ENCODE data around the gene ITPRID2.

The ITPRID2 gene

DNA sequence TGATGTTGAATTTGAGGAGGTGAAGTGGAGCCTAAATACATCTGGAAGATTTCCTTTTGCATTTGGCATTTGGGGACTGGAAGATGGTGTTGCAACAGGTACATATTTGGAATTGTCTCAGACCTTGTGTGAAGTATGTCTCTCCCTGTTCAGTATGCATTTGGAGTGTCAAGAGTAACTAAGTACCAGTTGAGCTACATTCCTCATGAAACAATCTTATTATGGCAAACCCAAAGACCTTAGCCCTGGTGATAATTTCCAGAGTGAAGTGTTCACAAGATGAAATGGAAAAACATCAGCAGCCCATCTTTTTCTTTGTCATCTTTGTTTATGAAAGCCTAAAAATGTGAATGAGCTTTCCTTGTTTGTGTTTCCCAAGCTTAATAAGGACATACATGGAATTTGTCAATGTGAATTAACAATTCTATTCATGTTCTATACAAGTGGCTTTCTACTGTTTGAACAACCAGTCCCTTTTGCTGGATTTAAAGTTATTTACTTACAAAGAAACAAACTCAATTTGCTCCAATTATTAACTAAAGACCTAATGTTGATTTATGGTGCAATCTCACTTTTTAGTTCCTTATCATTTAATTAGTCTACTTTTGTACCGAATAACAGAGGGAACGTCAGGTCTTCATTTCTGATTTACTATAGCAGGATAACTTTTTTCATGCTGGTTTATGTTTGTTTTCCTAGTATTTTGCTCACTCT, 52.0 kb downstream of the ITPRID2 start:
- Histone ChIP-seq H3K27me3 (ENCODE audit: control insufficient read depth in 1 of 2, insufficient read depth in 2 of 2, low read length in 2 of 2) (no peaks in the 10 kb centered on the region), H3K27ac (ENCODE audit: low read depth, low read length) (no peak overlapping the region), H3K4me3 (ENCODE audit: low read depth in 1 of 2, low read length in 2 of 2) (no peak overlapping the region), H3K4me1 (ENCODE audit: control insufficient read depth in 1 of 2, insufficient read depth in 2 of 2, low read length in 2 of 2) (peaks cover 4 to 10% of the 10 kb centered on the region in 2 donors), H3K9ac (ENCODE audit: low read depth in 1 of 2, low read length in 2 of 2) (no peak overlapping the region), H3K36me3 (ENCODE audit: control insufficient read depth in 1 of 2, insufficient read depth in 2 of 2, low read length in 2 of 2) (no peaks in the 10 kb centered on the region), H3K9me3 (ENCODE audit: control insufficient read depth in 1 of 2, low read length in 2 of 2) (no peaks in the 10 kb centered on the region)

DNA sequence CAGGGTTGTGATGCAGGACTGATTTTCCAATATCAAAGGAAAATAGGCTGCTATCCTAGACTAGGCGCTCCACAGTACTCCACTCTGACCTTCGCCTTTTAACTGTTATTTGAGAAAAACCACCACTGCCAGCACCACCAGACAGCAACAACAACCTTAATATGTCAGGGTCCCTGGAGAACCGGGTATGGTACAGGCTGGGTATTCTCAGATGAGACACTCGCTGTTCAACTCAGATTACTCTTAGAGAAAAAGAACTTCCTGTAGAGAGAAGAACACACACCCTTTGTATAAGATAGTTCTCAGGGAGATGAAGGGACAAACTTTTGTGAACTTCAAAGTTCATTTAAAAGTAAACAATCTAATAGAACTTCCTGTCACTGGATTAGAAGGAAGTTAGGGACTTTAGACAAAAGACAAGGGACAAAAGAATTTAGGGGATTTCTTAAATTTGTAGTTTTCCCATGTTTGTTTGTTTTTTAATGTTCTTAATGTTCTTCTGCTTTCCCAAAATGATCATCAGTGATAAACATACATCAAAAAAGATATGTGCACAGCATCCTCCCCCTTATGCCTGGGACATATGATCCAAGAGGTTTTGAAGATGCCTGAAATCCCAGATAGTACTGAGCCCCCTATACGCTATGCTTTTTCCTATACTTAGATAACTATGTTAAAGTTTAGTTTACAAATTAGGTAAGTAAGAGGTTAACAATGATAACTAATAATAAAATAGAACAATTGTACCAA, 52.8 kb downstream of the ITPRID2 start:
- Histone ChIP-seq H3K9ac (ENCODE audit: low read depth in 1 of 2, low read length in 2 of 2) (no peak overlapping the region), H3K4me3 (ENCODE audit: low read depth in 1 of 2, low read length in 2 of 2) (no peak overlapping the region), H3K27ac (ENCODE audit: low read depth, low read length) (no peak overlapping the region), H3K27me3 (ENCODE audit: control insufficient read depth in 1 of 2, insufficient read depth in 2 of 2, low read length in 2 of 2) (no peaks in the 10 kb centered on the region), H3K4me1 (ENCODE audit: control insufficient read depth in 1 of 2, insufficient read depth in 2 of 2, low read length in 2 of 2) (peaks cover 4 to 10% of the 10 kb centered on the region in 2 donors), H3K36me3 (ENCODE audit: control insufficient read depth in 1 of 2, insufficient read depth in 2 of 2, low read length in 2 of 2) (no peaks in the 10 kb centered on the region), H3K9me3 (ENCODE audit: control insufficient read depth in 1 of 2, low read length in 2 of 2) (no peaks in the 10 kb centered on the region)

DNA sequence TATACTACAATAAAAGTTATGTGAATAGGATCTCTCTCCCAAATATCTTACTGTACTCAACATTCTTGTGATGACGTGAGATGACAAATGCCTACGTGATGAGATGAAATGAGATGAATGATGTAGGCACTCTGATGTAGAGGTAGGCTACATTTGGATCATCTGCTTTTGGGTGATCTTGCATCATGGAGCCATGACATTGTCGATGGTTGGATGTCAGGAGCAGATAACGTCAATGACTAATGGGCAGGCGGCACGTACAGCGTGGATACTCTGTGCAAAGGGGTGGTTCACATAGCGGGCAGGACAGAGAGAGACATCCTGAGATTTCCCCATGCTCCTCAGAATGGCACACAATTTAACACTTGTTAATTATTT, 53.4 kb downstream of the ITPRID2 start:
- no peak overlapping the region for H3K27ac ChIP-seq (ENCODE audit: low read depth, low read length)
- no peaks in the 10 kb centered on the region for H3K9me3 ChIP-seq (ENCODE audit: control insufficient read depth in 1 of 2, low read length in 2 of 2)
- no peaks in the 10 kb centered on the region for H3K27me3 ChIP-seq (ENCODE audit: control insufficient read depth in 1 of 2, insufficient read depth in 2 of 2, low read length in 2 of 2)
- H3K9ac ChIP-seq (ENCODE audit: low read depth in 1 of 2, low read length in 2 of 2) = no peak overlapping the region
- H3K4me1 ChIP-seq (ENCODE audit: control insufficient read depth in 1 of 2, insufficient read depth in 2 of 2, low read length in 2 of 2) = peaks cover 4 to 10% of the 10 kb centered on the region in 2 donors
- no peak overlapping the region for H3K4me3 ChIP-seq (ENCODE audit: low read depth in 1 of 2, low read length in 2 of 2)
- no peaks in the 10 kb centered on the region for H3K36me3 ChIP-seq (ENCODE audit: control insufficient read depth in 1 of 2, insufficient read depth in 2 of 2, low read length in 2 of 2)

DNA sequence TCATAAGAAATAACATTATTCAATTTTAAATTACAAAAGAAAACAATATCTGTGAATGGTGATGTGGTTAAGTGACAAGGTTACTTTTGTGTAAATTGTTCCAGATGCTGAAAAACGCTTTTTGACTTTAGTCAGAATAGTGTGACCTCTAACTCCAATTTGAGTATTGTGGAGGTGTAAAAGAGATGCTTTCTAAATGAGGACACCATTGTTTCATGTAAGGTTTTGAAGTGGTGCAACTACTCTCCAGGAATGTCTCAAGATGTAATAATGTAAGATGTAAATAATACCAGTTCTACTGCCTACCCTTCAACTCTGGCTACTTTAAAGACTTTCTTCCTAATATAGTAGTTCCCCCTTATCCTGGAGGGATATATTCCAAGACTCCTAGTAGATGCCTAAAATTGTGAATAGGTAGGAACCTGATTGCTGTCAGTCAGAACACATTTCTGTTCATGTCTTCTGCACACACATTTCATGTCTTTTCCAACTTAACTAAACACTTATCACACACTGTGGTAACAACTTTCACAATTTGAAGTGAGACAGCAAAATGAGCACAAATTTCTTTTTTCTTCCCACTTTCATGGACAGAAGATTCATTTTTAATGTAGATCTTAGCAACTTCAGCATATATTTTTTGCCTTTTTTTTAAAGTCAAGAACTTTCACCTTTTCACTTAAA, 55.1 kb downstream of the ITPRID2 start:
- H3K36me3 ChIP-seq (ENCODE audit: control insufficient read depth in 1 of 2, insufficient read depth in 2 of 2, low read length in 2 of 2) = no peaks in the 10 kb centered on the region
- H3K27me3 ChIP-seq (ENCODE audit: control insufficient read depth in 1 of 2, insufficient read depth in 2 of 2, low read length in 2 of 2) = no peaks in the 10 kb centered on the region
- peaks cover 4 to 10% of the 10 kb centered on the region in 2 donors for H3K4me1 ChIP-seq (ENCODE audit: control insufficient read depth in 1 of 2, insufficient read depth in 2 of 2, low read length in 2 of 2)
- no peak overlapping the region for H3K4me3 ChIP-seq (ENCODE audit: low read depth in 1 of 2, low read length in 2 of 2)
- H3K9me3 ChIP-seq (ENCODE audit: control insufficient read depth in 1 of 2, low read length in 2 of 2) = no peaks in the 10 kb centered on the region
- no peak overlapping the region for H3K9ac ChIP-seq (ENCODE audit: low read depth in 1 of 2, low read length in 2 of 2)
- no peak overlapping the region for H3K27ac ChIP-seq (ENCODE audit: low read depth, low read length)

DNA sequence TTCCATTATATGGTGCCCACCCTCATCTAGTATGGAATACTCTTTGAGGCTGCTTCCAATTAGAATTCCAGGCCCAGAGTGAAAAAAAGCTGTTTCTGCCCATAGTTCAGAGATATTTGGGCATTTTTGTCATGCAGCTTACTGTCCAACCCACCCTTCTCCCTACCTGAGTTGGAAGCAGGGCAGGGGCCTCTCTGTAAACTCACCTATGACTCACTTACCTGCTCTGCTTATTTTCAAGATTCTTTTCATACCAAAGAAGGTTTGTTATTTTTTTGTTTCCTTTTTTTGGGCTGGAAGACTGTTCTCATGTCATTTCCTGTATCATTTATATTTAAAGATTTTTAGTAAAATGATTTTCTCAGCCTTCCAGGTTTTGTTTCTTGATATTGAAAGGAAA, 55.7 kb downstream of the ITPRID2 start:
- H3K9ac ChIP-seq (ENCODE audit: low read depth in 1 of 2, low read length in 2 of 2) = no peak overlapping the region
- H3K9me3 ChIP-seq (ENCODE audit: control insufficient read depth in 1 of 2, low read length in 2 of 2) = no peaks in the 10 kb centered on the region
- H3K36me3 ChIP-seq (ENCODE audit: control insufficient read depth in 1 of 2, insufficient read depth in 2 of 2, low read length in 2 of 2) = no peaks in the 10 kb centered on the region
- H3K4me3 ChIP-seq (ENCODE audit: low read depth in 1 of 2, low read length in 2 of 2) = no peak overlapping the region
- peaks cover 4 to 10% of the 10 kb centered on the region in 2 donors for H3K4me1 ChIP-seq (ENCODE audit: control insufficient read depth in 1 of 2, insufficient read depth in 2 of 2, low read length in 2 of 2)
- H3K27ac ChIP-seq (ENCODE audit: low read depth, low read length) = no peak overlapping the region
- H3K27me3 ChIP-seq (ENCODE audit: control insufficient read depth in 1 of 2, insufficient read depth in 2 of 2, low read length in 2 of 2) = no peaks in the 10 kb centered on the region

DNA sequence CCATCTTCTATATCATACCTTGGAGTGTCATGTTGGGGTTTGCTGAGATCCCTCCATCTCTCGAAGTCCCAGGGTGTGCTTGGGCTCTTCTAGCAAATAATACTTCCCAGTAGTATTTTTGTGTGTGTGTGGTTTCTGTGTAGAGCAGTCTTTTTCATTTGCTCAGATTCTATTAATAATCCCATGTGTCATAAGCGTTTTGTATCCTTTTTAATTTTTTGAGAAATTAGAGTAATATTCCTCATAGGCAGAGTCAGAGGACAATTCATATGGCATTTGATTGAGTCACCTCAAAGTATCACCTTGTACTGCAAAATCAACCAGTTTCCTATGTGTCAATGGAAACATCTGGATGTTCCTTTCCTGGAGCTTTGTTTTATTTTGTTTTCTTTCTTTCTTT, 56.7 kb downstream of the ITPRID2 start:
- H3K9ac ChIP-seq (ENCODE audit: low read depth in 1 of 2, low read length in 2 of 2) = no peak overlapping the region
- no peaks in the 10 kb centered on the region for H3K36me3 ChIP-seq (ENCODE audit: control insufficient read depth in 1 of 2, insufficient read depth in 2 of 2, low read length in 2 of 2)
- H3K4me1 ChIP-seq (ENCODE audit: control insufficient read depth in 1 of 2, insufficient read depth in 2 of 2, low read length in 2 of 2) = peaks cover 4 to 8% of the 10 kb centered on the region in 2 donors
- no peaks in the 10 kb centered on the region for H3K9me3 ChIP-seq (ENCODE audit: control insufficient read depth in 1 of 2, low read length in 2 of 2)
- no peak overlapping the region for H3K27ac ChIP-seq (ENCODE audit: low read depth, low read length)
- no peak overlapping the region for H3K4me3 ChIP-seq (ENCODE audit: low read depth in 1 of 2, low read length in 2 of 2)
- H3K27me3 ChIP-seq (ENCODE audit: control insufficient read depth in 1 of 2, insufficient read depth in 2 of 2, low read length in 2 of 2) = no peaks in the 10 kb centered on the region

DNA sequence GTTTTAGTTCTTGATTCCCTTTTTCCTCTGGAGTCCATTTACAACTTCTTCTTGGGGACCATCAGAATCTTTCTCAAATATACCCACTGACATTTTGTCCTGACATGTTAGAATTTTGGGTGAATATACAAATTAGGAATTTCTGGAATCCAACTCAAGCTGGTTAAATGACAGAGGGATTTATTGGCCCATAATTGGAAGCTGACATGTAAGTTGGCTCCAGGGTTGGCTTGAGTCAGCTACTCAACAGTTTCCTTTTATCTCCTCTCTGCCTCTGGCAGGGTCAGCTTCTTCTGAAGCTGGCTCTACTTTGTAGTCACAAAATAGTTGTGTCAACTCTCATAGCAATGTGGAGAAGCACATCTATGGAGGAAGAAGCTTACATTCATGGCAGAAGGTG, 57.5 kb downstream of the ITPRID2 start:
- no peak overlapping the region for H3K9ac ChIP-seq (ENCODE audit: low read depth in 1 of 2, low read length in 2 of 2)
- no peaks in the 10 kb centered on the region for H3K9me3 ChIP-seq (ENCODE audit: control insufficient read depth in 1 of 2, low read length in 2 of 2)
- no peaks in the 10 kb centered on the region for H3K36me3 ChIP-seq (ENCODE audit: control insufficient read depth in 1 of 2, insufficient read depth in 2 of 2, low read length in 2 of 2)
- no peaks in the 10 kb centered on the region for H3K27me3 ChIP-seq (ENCODE audit: control insufficient read depth in 1 of 2, insufficient read depth in 2 of 2, low read length in 2 of 2)
- H3K27ac ChIP-seq (ENCODE audit: low read depth, low read length) = no peak overlapping the region
- H3K4me1 ChIP-seq (ENCODE audit: control insufficient read depth in 1 of 2, insufficient read depth in 2 of 2, low read length in 2 of 2) = peaks cover 2 to 4% of the 10 kb centered on the region in 2 donors
- no peak overlapping the region for H3K4me3 ChIP-seq (ENCODE audit: low read depth in 1 of 2, low read length in 2 of 2)

DNA sequence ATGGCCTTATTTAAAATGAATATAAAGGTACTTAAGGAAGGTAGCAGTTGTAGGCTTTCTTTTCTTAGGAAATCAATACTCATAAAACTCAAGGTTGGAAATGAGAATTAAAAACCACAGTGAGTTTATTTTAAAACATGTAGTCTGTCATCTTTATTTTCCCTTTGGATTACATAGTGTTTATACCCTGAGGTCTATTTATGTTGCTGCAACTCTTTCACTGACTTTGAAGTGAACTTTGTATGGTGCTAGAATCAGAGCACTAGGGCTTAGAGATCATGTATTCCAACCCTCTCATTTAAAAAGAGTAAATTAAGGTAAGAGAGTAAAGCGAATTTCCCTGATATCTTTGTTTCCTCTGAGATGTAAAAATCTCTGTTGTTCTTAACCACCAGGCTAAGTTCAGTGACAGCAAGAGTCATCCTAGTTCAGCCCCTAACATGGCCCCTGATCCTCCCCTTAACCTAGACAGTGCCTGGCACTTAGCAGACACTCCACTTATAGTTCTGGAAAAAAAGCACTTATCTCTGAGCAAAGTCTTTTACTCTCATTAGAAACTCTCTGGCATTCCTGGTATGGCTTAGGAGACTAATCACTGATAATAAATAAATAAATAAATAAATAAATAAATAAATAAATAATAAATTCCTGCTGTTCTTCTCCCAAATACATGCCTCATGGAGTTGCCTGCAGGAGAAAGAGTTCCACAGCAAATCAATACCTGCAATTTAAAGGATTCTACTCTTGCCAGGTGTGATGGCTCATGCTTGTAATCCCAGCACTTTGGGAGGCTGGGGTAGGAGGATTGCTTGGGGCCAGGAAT, 61.1 kb downstream of the ITPRID2 start:
- Histone ChIP-seq H3K9ac (ENCODE audit: low read depth in 1 of 2, low read length in 2 of 2) (no peak overlapping the region), H3K27me3 (ENCODE audit: control insufficient read depth in 1 of 2, insufficient read depth in 2 of 2, low read length in 2 of 2) (no peaks in the 10 kb centered on the region), H3K27ac (ENCODE audit: low read depth, low read length) (no peak overlapping the region), H3K4me3 (ENCODE audit: low read depth in 1 of 2, low read length in 2 of 2) (no peak overlapping the region), H3K4me1 (ENCODE audit: control insufficient read depth in 1 of 2, insufficient read depth in 2 of 2, low read length in 2 of 2) (peaks cover 0 to 8% of the 10 kb centered on the region in 2 donors), H3K36me3 (ENCODE audit: control insufficient read depth in 1 of 2, insufficient read depth in 2 of 2, low read length in 2 of 2) (no peaks in the 10 kb centered on the region), H3K9me3 (ENCODE audit: control insufficient read depth in 1 of 2, low read length in 2 of 2) (no peaks in the 10 kb centered on the region)

DNA sequence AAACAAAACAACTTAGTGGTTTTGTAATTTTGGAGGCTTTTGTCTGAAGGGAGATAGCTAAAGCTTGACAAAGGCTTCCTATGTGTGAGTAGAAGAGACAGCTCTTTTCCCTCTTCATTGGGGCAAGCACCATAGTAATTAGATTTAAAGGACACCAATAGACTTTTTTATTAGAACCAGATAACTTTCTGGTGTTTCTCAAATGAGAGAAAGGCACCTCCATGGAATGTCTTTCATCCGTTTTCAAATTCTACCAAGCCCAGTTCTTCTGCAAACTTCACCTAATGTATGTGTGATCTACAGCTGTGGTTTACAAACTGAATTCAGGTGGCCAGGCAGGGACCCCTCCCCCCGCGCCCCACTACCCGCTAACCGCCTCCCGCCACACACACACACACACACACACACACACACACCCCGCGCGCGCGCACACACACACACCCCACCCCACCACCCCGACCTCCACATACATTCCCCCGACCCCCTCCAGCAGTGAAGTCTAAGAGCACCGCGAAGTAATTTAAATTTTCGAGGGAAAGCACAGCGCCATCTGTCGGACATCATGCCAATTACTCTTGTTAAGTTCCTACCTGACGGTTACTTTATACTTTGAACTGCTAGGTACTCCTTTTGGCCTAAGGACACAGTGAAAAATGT, 62.5 kb downstream of the ITPRID2 start:
- Histone ChIP-seq H3K27me3 (ENCODE audit: control insufficient read depth in 1 of 2, insufficient read depth in 2 of 2, low read length in 2 of 2) (no peaks in the 10 kb centered on the region), H3K4me3 (ENCODE audit: low read depth in 1 of 2, low read length in 2 of 2) (peak overlapping the region; percentile 22 to 24), H3K9me3 (ENCODE audit: control insufficient read depth in 1 of 2, low read length in 2 of 2) (no peaks in the 10 kb centered on the region), H3K4me1 (ENCODE audit: control insufficient read depth in 1 of 2, insufficient read depth in 2 of 2, low read length in 2 of 2) (peaks cover 9 to 22% of the 10 kb centered on the region in 2 donors), H3K36me3 (ENCODE audit: control insufficient read depth in 1 of 2, insufficient read depth in 2 of 2, low read length in 2 of 2) (no peaks in the 10 kb centered on the region), H3K9ac (ENCODE audit: low read depth in 1 of 2, low read length in 2 of 2) (no peak overlapping the region), H3K27ac (ENCODE audit: low read depth, low read length) (no peak overlapping the region)

Measured in duodenal mucosa (tissue), 2 donors.